ENCODE measurements around the gene HAUS7.
A peak's percentile ranks its signal among the peaks of the same experiment; 100 is the strongest.

HAUS7 gene

GRCh38 chrX:153494541-153495361 lies 24.4 kb upstream of the HAUS7 start, which contains the start of gene BGN:
Gene BGN, plus strand, starts transcription at chrX:153494980. Its CDS starts 9,652 bp downstream, at chrX:153504632.
- in situ Hi-C loops (cut with HindIII; ENCODE audit: low pct_unique_long_range_greater_than_20kb, low sequenced_read_pairs) = no loop called here

GRCh38 chrX:153494061-153494460 lies 23.7 kb upstream of the HAUS7 start:
- no peak for TF ChIP-seq JUND (IDR thresholded peaks at IDR 0.05; ENCODE audit: low read depth)
- in situ Hi-C loops (cut with HindIII; ENCODE audit: low pct_unique_long_range_greater_than_20kb, low sequenced_read_pairs) = no loop called here
- no peak for DNase-seq (ENCODE audit: low read depth in 1 of 2, low spot score in 1 of 2)

More at GRCh38 chrX:153494541-153495361, 24.4 kb upstream of the HAUS7 start, which contains the start of gene BGN:
- DNase-seq (ENCODE audit: low read depth in 1 of 2, low spot score in 1 of 2) = peak; percentile 22 to 33
- no peak for TF ChIP-seq JUND (IDR thresholded peaks at IDR 0.05; ENCODE audit: low read depth)

- DNase-seq (ENCODE audit: low read depth in 1 of 2, low spot score in 1 of 2) = no peak
- in situ Hi-C loops (cut with HindIII; ENCODE audit: low pct_unique_long_range_greater_than_20kb, low sequenced_read_pairs) = no loop called here
- no peak for TF ChIP-seq JUND (IDR thresholded peaks at IDR 0.05; ENCODE audit: low read depth)
Measured at GRCh38 chrX:153493085-153493484, 22.7 kb upstream of the HAUS7 start.

- no peak for TF ChIP-seq JUND (IDR thresholded peaks at IDR 0.05; ENCODE audit: low read depth)
- in situ Hi-C loops (cut with HindIII; ENCODE audit: low pct_unique_long_range_greater_than_20kb, low sequenced_read_pairs) = no loop called here
- no peak for DNase-seq (ENCODE audit: low read depth in 1 of 2, low spot score in 1 of 2)
Measured at GRCh38 chrX:153492543-153492942, 22.2 kb upstream of the HAUS7 start.

GRCh38 chrX:153491918-153492317 lies 21.5 kb upstream of the HAUS7 start:
- no peak for TF ChIP-seq JUND (IDR thresholded peaks at IDR 0.05; ENCODE audit: low read depth)
- DNase-seq (ENCODE audit: low read depth in 1 of 2, low spot score in 1 of 2) = no peak
- in situ Hi-C loops (cut with HindIII; ENCODE audit: low pct_unique_long_range_greater_than_20kb, low sequenced_read_pairs) = no loop called here

GRCh38 chrX:153491351-153491914 lies 21.1 kb upstream of the HAUS7 start:
- DNase-seq (ENCODE audit: low read depth in 1 of 2, low spot score in 1 of 2) = no peak
- in situ Hi-C loops (cut with HindIII; ENCODE audit: low pct_unique_long_range_greater_than_20kb, low sequenced_read_pairs) = no loop called here
- no peak for TF ChIP-seq JUND (IDR thresholded peaks at IDR 0.05; ENCODE audit: low read depth)

- no peak for DNase-seq (ENCODE audit: low read depth in 1 of 2, low spot score in 1 of 2)
- no peak for TF ChIP-seq JUND (IDR thresholded peaks at IDR 0.05; ENCODE audit: low read depth)
- in situ Hi-C loops (cut with HindIII; ENCODE audit: low pct_unique_long_range_greater_than_20kb, low sequenced_read_pairs) = no loop called here
Measured at GRCh38 chrX:153490217-153490930, 20.0 kb upstream of the HAUS7 start.

- TF ChIP-seq JUND (IDR thresholded peaks at IDR 0.05; ENCODE audit: low read depth) = no peak
- in situ Hi-C loops (cut with HindIII; ENCODE audit: low pct_unique_long_range_greater_than_20kb, low sequenced_read_pairs) = no loop called here
- DNase-seq (ENCODE audit: low read depth in 1 of 2, low spot score in 1 of 2) = no peak
Measured at GRCh38 chrX:153488231-153488914, 18.0 kb upstream of the HAUS7 start.

- TF ChIP-seq JUND (IDR thresholded peaks at IDR 0.05; ENCODE audit: low read depth) = no peak
- DNase-seq (ENCODE audit: low read depth in 1 of 2, low spot score in 1 of 2) = no peak
- in situ Hi-C loops (cut with HindIII; ENCODE audit: low pct_unique_long_range_greater_than_20kb, low sequenced_read_pairs) = no loop called here
Measured at GRCh38 chrX:153487590-153488071, 17.3 kb upstream of the HAUS7 start.

- in situ Hi-C loops (cut with HindIII; ENCODE audit: low pct_unique_long_range_greater_than_20kb, low sequenced_read_pairs) = no loop called here
- no peak for DNase-seq (ENCODE audit: low read depth in 1 of 2, low spot score in 1 of 2)
- no peak for TF ChIP-seq JUND (IDR thresholded peaks at IDR 0.05; ENCODE audit: low read depth)
Measured at GRCh38 chrX:153486171-153486570, 15.8 kb upstream of the HAUS7 start.

GRCh38 chrX:153485396-153486080 lies 15.2 kb upstream of the HAUS7 start:
- DNase-seq (ENCODE audit: low read depth in 1 of 2, low spot score in 1 of 2) = no peak
- TF ChIP-seq JUND (IDR thresholded peaks at IDR 0.05; ENCODE audit: low read depth) = no peak
- in situ Hi-C loops (cut with HindIII; ENCODE audit: low pct_unique_long_range_greater_than_20kb, low sequenced_read_pairs) = no loop called here

All from T47D (cell line).